Measurements from ENCODE around the gene DUSP6. TPM values are rescaled to one million over a fixed set of nuclear protein-coding genes. Genes with fewer than 3 reads are reported as not detected.

DUSP6 gene
- total and polyA plus RNA-seq, 2 of the 13 experiments (the other 11 are each of a cell fraction or from before 2014, with no cell fraction given), result 40.9 to 161 TPM

- TF ChIP-seq ZNF770 (CRISPR knock-in tag; IDR thresholded peaks at IDR 0.05), result peak; percentile 43; the same call in 1 of the 2 replicates
- TF ChIP-seq HMGA1 (CRISPR knock-in tag; conservative IDR thresholded peaks at IDR 0.05), result no peak
- no peak for TF ChIP-seq ZFP36L1 (CRISPR knock-in tag; IDR thresholded peaks at IDR 0.05)
- peak; percentile 75; the same call in 1 of the 2 replicates for TF ChIP-seq GATAD2A (CRISPR knock-in tag; IDR thresholded peaks at IDR 0.05)
- no peak for TF ChIP-seq GTF3A (CRISPR knock-in tag; conservative IDR thresholded peaks at IDR 0.05)
- peak; percentile 50; the same call in 1 of the 2 replicates for TF ChIP-seq ZNF737 (CRISPR knock-in tag; IDR thresholded peaks at IDR 0.05; ENCODE audit: borderline replicate concordance)
- peak; percentile 90; the same call in 1 of the 2 replicates for TF ChIP-seq GLMP (CRISPR knock-in tag; IDR thresholded peaks at IDR 0.05; ENCODE audit: borderline replicate concordance)
- TF ChIP-seq GPN1 (CRISPR knock-in tag; IDR thresholded peaks at IDR 0.05; ENCODE audit: borderline replicate concordance), result no peak
- no peak for TF ChIP-seq EED (CRISPR knock-in tag; IDR thresholded peaks at IDR 0.05)
- no peak for TF ChIP-seq KDM5B (CRISPR knock-in tag; IDR thresholded peaks at IDR 0.05; ENCODE audit: borderline replicate concordance)
- TF ChIP-seq ESRRA (CRISPR knock-in tag; IDR thresholded peaks at IDR 0.05; ENCODE audit: low read depth), result 0 out of 2 replicates have a peak, but pooled peaks have one; percentile 11
- peak; percentile 96 for TF ChIP-seq ZNF503 (CRISPR knock-in tag; IDR thresholded peaks at IDR 0.05)
- peak; percentile 39; the same call in 1 of the 2 replicates for TF ChIP-seq ZNF121 (CRISPR knock-in tag; IDR thresholded peaks at IDR 0.05)
- peak; percentile 82 for TF ChIP-seq IRF2 (CRISPR knock-in tag; IDR thresholded peaks at IDR 0.05)
- TF ChIP-seq FOXP1 (IDR thresholded peaks at IDR 0.05), result peak; percentile 57; the same call in 1 of the 2 replicates
- peak; percentile 86 for TF ChIP-seq FOXP1 (CRISPR knock-in tag; IDR thresholded peaks at IDR 0.05)
- TF ChIP-seq PCBP1 (IDR thresholded peaks at IDR 0.05; ENCODE audit: borderline replicate concordance, low read depth, low read length), result 0 out of 2 replicates have a peak, but pooled peaks have one; percentile 31
- TF ChIP-seq RBAK (CRISPR knock-in tag; IDR thresholded peaks at IDR 0.05), result 0 out of 2 replicates have a peak, but pooled peaks have one; percentile 64
- TF ChIP-seq LCORL (IDR thresholded peaks at IDR 0.05), result no peak
- TF ChIP-seq LCORL (CRISPR knock-in tag; IDR thresholded peaks at IDR 0.05), result peak; percentile 91
- no peak for TF ChIP-seq YEATS2 (CRISPR knock-in tag; IDR thresholded peaks at IDR 0.05; ENCODE audit: borderline replicate concordance)
- no peak; the same call in none of the 2 replicates for TF ChIP-seq ZNF574 (CRISPR knock-in tag; IDR thresholded peaks at IDR 0.05)
- peak; percentile 76 for TF ChIP-seq ZNF580 (CRISPR knock-in tag; IDR thresholded peaks at IDR 0.05; ENCODE audit: borderline replicate concordance, low read depth)
Measured at GRCh38 chr12:89352492-89353187, at the start of gene DUSP6 (continued).
